A549 (cell line): ENCODE results near the gene ROPN1B. TPM values are rescaled to one million over a fixed set of nuclear protein-coding genes. Genes with fewer than 3 reads are reported as not detected.
"Not testable (repeated sequence)": the region's sequence is repeated elsewhere in the genome, so short reads cannot be mapped to it uniquely, and the experiment has no call there.

Experiments
- ATAC-seq, 2 experiments: fragments of 200-7000 bp in 1 of 2; fragments of >200 bp in 1 of 2; cut with Nextera tagmentation in 1 of 2; cut with Tn5 transposase in 1 of 2; 3 replicates each; pipeline versions ENCODE4 v1.8.0 to v1.9.1; 2018 to 2020; ENCODE audit warnings: mild to moderate bottlenecking in 1 of 2, moderate library complexity in 1 of 2
- CTCF ChIA-PET: fragments of 300-600 bp; sonication (Branson Sonifier 250); formaldehyde crosslinking; extraction: SDS; loops from one replicate; lab custom pipeline; 2021; ENCODE audit warnings: antibody characterized with exemption, inconsistent platforms; lab: Yijun Ruan, JAX
- POLR2A ChIA-PET: fragments of 350-600 bp; formaldehyde crosslinking; extraction: SDS; loops from one replicate; lab custom pipeline; 2021; ENCODE audit warnings: antibody characterized with exemption, inconsistent platforms; lab: Yijun Ruan, JAX
- DNase-seq, 2 experiments: peaks; one replicate each; pipeline versions ENCODE4 v3.0.0 to v3.0.0-alpha.2; 2011 to 2016; ENCODE audit warnings: low read depth in 1 of 2, low spot score in 1 of 2
- FAIRE-seq: peaks from 2 replicates; lab custom pipeline; 2011; peaks lifted over from hg19 to GRCh38; lab: Jason Lieb, UNC
- H3K27ac ChIP-seq, 2 experiments: fragments of >200 bp; sonication (Bioruptor Twin); formaldehyde crosslinking; 3 replicates each; pipeline ENCODE4 v1.5.1; 2016 to 2017
- H3K4me1 ChIP-seq: fragments of >200 bp; sonication (Bioruptor Twin); formaldehyde crosslinking; 3 replicates; pipeline ENCODE4 v1.6.1; 2016
- H3K4me2 ChIP-seq: fragments of >200 bp; sonication (Bioruptor Twin); formaldehyde crosslinking; 3 replicates; pipeline ENCODE4 v1.6.1; 2016
- H3K4me3 ChIP-seq: fragments of >200 bp; sonication (Bioruptor Twin); formaldehyde crosslinking; 3 replicates; pipeline ENCODE4 v1.5.1; 2016
- H3K9me3 ChIP-seq: fragments of >200 bp; sonication (Bioruptor Twin); formaldehyde crosslinking; 3 replicates; pipeline ENCODE4 v1.6.1; 2016
- BHLHE40 ChIP-seq: IDR thresholded peaks from 2 replicates; pipeline ENCODE4 v1.6.1; 2012; ENCODE audit warnings: low read depth, low read length, inconsistent platforms
- CBX2 ChIP-seq: fragments of 200-600 bp; sonication (generic); IDR thresholded peaks from 2 replicates; pipeline ENCODE4 v1.6.1; 2016; ENCODE audit warnings: low read depth, mild to moderate bottlenecking, borderline replicate concordance
- CBX8 ChIP-seq: fragments of 200-600 bp; sonication (generic); IDR thresholded peaks from 2 replicates; pipeline ENCODE4 v1.6.1; 2016
- EHF ChIP-seq: fragments of 250-450 bp; sonication (Bioruptor Pico); IDR thresholded peaks from 2 replicates; pipeline ENCODE4 v1.5.0; 2020; ENCODE audit warnings: mild to moderate bottlenecking
- EHMT2 ChIP-seq: fragments of 200-600 bp; sonication (generic); IDR thresholded peaks from 2 replicates; pipeline ENCODE4 v1.6.1; 2016; ENCODE audit warnings: antibody characterized with exemption, low read depth, mild to moderate bottlenecking, moderate library complexity
- FOSB ChIP-seq: fragments of 250-450 bp; sonication (Bioruptor Pico); IDR thresholded peaks from 2 replicates; pipeline ENCODE4 v1.5.0; 2020; ENCODE audit warnings: mild to moderate bottlenecking, moderate library complexity
- HEYL ChIP-seq: fragments of 250-450 bp; sonication (Bioruptor Pico); IDR thresholded peaks from 2 replicates; pipeline ENCODE4 v1.8.0; 2021; ENCODE audit warnings: mild to moderate bottlenecking, moderate library complexity
- HOXA7 ChIP-seq: fragments of 250-450 bp; sonication (Bioruptor Pico); IDR thresholded peaks from 2 replicates; pipeline ENCODE4 v1.5.0; 2020; ENCODE audit warnings: mild to moderate bottlenecking, moderate library complexity
- HOXB5 ChIP-seq: fragments of 250-450 bp; sonication (Bioruptor Pico); IDR thresholded peaks from 2 replicates; pipeline ENCODE4 v1.5.0; 2020; ENCODE audit warnings: mild to moderate bottlenecking, moderate library complexity
- JUNB ChIP-seq: fragments of >200 bp; sonication (Bioruptor Twin); formaldehyde crosslinking; IDR thresholded peaks from 2 replicates; pipeline ENCODE4 v1.6.1; 2016
- KDM1A ChIP-seq: fragments of 200-600 bp; sonication (generic); IDR thresholded peaks from 2 replicates; pipeline ENCODE4 v1.6.1; 2016; ENCODE audit warnings: low read depth, mild to moderate bottlenecking
- MYC ChIP-seq: IDR thresholded peaks from 2 replicates; pipeline ENCODE4 v1.6.1; 2012; ENCODE audit warnings: mild to moderate bottlenecking, inconsistent platforms, low read length, improper control_type of control experiment, borderline replicate concordance
- NPAS2 ChIP-seq: fragments of 250-450 bp; sonication (Bioruptor Pico); IDR thresholded peaks from 2 replicates; pipeline ENCODE4 v1.8.0; 2022; ENCODE audit warnings: mild to moderate bottlenecking, moderate library complexity, borderline replicate concordance
- RARB ChIP-seq: fragments of 250-450 bp; sonication (Bioruptor Pico); IDR thresholded peaks from 2 replicates; pipeline ENCODE4 v1.8.0; 2021; ENCODE audit warnings: mild to moderate bottlenecking, moderate library complexity
- RNF2 ChIP-seq: fragments of 200-600 bp; sonication (generic); IDR thresholded peaks from 2 replicates; pipeline ENCODE4 v1.6.1; 2016; ENCODE audit warnings: low read depth, mild to moderate bottlenecking, antibody characterized with exemption, moderate library complexity, borderline replicate concordance
- TP53 ChIP-seq: fragments of 250-450 bp; sonication (Bioruptor Pico); IDR thresholded peaks from 2 replicates; pipeline ENCODE4 v1.5.0; 2021; ENCODE audit warnings: mild to moderate bottlenecking, moderate library complexity
- ZC3H11A ChIP-seq: fragments of 450-650 bp; IDR thresholded peaks from 2 replicates; pipeline ENCODE4 v1.6.1; 2014; ENCODE audit warnings: antibody characterized with exemption, mild to moderate bottlenecking
- ZSCAN20 ChIP-seq: fragments of 250-450 bp; sonication (Bioruptor Pico); IDR thresholded peaks from 2 replicates; pipeline ENCODE4 v1.8.0; 2022; ENCODE audit warnings: mild to moderate bottlenecking, moderate library complexity
- WGBS: methylation state at CpG from one replicate; pipeline ENCODE4 v1.1.6; 2017; ENCODE audit errors: missing lambda C conversion rate; 5-methylcytosine and 5-hydroxymethylcytosine counted together
- polyA plus RNA-seq, 4 experiments: library from polyadenylated mRNA; depleted of rRNA in 3 of 4; stranded (reverse); fragments of >200 nt; fragmentation: RNase III in 1 of 4; extraction: RNeasy Plus Mini Kit Qiagen cat#74134 plus additional on column Dnase treatment in 1 of 4; gene quantifications; 2 replicates in 3 of 4; 3 replicates in 1 of 4; pipeline ENCODE4 v1.2.3, GENCODE V29; 2011 to 2017
- TF ChIP-seq, protein P1 (sequence below): fragments of >200 bp; sonication (Bioruptor Twin); formaldehyde crosslinking; IDR thresholded peaks from 3 replicates; pipeline ENCODE4 v1.5.1; 2016
- TF ChIP-seq, protein P2 (sequence below): fragments of 250-450 bp; sonication (Bioruptor Pico); IDR thresholded peaks from 2 replicates; pipeline ENCODE4 v1.5.0; 2020; ENCODE audit warnings: low read depth, mild to moderate bottlenecking, moderate library complexity
- TF ChIP-seq, protein P3 (sequence below): fragments of 450-650 bp; IDR thresholded peaks from 2 replicates; pipeline ENCODE4 v1.6.1; 2014; ENCODE audit warnings: antibody characterized with exemption

The ROPN1B gene
- polyA plus RNA-seq, 2 of the 4 experiments (the other 2 are of a cell fraction): not detected

DNA sequence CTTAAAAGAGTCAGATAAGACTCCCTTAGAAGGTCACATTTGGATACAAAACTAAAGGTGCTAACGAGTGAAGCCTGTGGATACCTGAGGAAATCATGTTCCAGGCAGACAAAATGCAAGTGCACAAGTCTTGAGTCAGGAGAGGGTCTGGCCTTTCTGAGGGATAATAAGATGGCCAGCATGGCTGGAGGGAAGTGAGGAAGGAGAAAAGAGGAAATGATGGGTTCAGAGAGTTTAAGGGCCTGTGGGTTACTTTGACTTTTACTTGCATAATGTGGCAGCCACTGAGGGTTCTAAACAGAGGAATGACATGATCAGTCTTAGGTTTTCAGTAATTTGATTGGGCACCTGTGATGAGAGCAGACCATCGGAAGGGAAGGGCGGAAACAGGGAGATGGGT, 3.5 kb upstream of the ROPN1B start:
- ChIA-PET CTCF (no interaction called here), POLR2A (no interaction called here)
- H3K4me2 ChIP-seq: no peak overlapping the region
- H3K27ac ChIP-seq: no peak overlapping the region
- DNase-seq: no peak
- H3K4me3 ChIP-seq: no peak overlapping the region
- 55% methylated on average over 3 of the region's 3 CpGs for WGBS
- H3K4me1 ChIP-seq: no peaks in the 10 kb centered on the region
- TF ChIP-seq TP53 (CRISPR knock-in tag) (no peak), ZC3H11A (no peak)
- TF ChIP-seq, all 56 proteins: peak for 0
- ATAC-seq (no peak), FAIRE-seq (no peak)
- no peaks in the 10 kb centered on the region; the same call in 2 of the 3 replicates for H3K9me3 ChIP-seq

DNA sequence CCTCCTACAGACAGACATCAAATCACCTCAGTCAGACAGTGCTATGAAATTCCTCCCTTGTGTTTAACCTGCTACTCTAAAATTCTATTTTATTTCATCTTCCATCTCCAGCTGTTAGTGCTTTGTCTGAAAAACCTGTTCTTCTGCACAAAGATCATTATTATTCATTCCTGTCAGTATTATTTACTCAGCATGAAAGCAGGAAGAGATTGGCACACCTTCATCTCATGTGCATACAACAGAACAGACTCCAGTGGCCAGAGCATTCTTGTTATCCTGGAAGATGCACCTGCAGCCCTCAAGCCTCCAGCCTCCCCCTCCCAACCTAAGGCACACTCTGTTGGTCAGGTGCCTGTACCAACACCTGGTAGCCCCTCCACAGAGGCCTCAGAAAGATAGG, 1.8 kb upstream of the ROPN1B start:
- H3K4me3 ChIP-seq: no peak overlapping the region
- H3K4me2 ChIP-seq: no peak overlapping the region
- no peak for DNase-seq
- no peaks in the 10 kb centered on the region; the same call in 2 of the 3 replicates for H3K9me3 ChIP-seq
- TF ChIP-seq RARB (CRISPR knock-in tag) (no peak), MYC (no peak), FOSB (CRISPR knock-in tag) (no peak), TP53 (CRISPR knock-in tag) (no peak), KDM1A (no peak), ZSCAN20 (CRISPR knock-in tag) (no peak), BHLHE40 (no peak), HOXA7 (CRISPR knock-in tag) (no peak), HOXB5 (no peak), CBX8 (no peak), EHF (CRISPR knock-in tag) (no peak), CBX2 (no peak), RNF2 (no peak), HEYL (CRISPR knock-in tag) (no peak), NPAS2 (CRISPR knock-in tag) (no peak), JUNB (no peak), EHMT2 (no peak)
- TF ChIP-seq, protein P1, sequence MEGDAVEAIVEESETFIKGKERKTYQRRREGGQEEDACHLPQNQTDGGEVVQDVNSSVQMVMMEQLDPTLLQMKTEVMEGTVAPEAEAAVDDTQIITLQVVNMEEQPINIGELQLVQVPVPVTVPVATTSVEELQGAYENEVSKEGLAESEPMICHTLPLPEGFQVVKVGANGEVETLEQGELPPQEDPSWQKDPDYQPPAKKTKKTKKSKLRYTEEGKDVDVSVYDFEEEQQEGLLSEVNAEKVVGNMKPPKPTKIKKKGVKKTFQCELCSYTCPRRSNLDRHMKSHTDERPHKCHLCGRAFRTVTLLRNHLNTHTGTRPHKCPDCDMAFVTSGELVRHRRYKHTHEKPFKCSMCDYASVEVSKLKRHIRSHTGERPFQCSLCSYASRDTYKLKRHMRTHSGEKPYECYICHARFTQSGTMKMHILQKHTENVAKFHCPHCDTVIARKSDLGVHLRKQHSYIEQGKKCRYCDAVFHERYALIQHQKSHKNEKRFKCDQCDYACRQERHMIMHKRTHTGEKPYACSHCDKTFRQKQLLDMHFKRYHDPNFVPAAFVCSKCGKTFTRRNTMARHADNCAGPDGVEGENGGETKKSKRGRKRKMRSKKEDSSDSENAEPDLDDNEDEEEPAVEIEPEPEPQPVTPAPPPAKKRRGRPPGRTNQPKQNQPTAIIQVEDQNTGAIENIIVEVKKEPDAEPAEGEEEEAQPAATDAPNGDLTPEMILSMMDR: no peak
- TF ChIP-seq, protein P2, sequence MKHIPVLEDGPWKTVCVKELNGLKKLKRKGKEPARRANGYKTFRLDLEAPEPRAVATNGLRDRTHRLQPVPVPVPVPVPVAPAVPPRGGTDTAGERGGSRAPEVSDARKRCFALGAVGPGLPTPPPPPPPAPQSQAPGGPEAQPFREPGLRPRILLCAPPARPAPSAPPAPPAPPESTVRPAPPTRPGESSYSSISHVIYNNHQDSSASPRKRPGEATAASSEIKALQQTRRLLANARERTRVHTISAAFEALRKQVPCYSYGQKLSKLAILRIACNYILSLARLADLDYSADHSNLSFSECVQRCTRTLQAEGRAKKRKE (CRISPR knock-in tag): no peak
- TF ChIP-seq, protein P3, sequence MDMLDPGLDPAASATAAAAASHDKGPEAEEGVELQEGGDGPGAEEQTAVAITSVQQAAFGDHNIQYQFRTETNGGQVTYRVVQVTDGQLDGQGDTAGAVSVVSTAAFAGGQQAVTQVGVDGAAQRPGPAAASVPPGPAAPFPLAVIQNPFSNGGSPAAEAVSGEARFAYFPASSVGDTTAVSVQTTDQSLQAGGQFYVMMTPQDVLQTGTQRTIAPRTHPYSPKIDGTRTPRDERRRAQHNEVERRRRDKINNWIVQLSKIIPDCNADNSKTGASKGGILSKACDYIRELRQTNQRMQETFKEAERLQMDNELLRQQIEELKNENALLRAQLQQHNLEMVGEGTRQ: no peak
- TF ChIP-seq, all 56 proteins: peak for 0
- no peak for ATAC-seq
- ChIA-PET CTCF (interaction anchor here (0.5 kb wide), 1 partner anchor 987 kb away, joined by 3 read pairs; no protein-coding TSS in a partner anchor), POLR2A (no interaction called here)
- Histone ChIP-seq H3K4me1 (no peaks in the 10 kb centered on the region), H3K27ac (no peak overlapping the region)
- no peak for FAIRE-seq

DNA sequence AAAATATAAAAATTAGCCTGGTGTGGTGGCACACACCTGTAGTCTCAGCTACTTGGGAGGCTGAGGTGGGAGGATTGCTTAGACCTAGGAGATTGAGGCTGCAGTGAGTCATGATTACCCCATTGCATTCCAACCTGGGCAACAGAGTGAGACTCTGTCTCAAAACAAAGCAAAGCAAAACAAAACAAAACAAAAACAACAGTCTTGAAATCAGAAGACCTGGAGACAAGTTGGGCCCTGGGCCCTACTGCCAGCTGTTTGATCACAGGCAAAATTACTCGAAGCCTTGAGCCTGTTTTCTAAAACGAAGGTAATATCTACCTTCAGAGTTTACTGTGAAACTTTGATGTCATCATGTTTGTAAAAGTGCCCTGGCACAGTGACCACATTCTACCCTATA, 857 bp upstream of the ROPN1B start:
- H3K4me3 ChIP-seq, ATAC-seq, H3K4me2 ChIP-seq, DNase-seq, H3K4me1 ChIP-seq, FAIRE-seq, H3K27ac ChIP-seq, CTCF ChIA-PET, POLR2A ChIA-PET, H3K9me3 ChIP-seq: not testable (repeated sequence)
- 86% methylated on average over 2 of the region's 2 CpGs for whole genome bisulfite sequencing
